Trophoblast cell (in vitro differentiated cells and primary cell): ENCODE measurements around the gene MAVS.

Experiments
- DNase-seq, 2 donors: peaks; one replicate each; pipeline ENCODE4 v3.0.0-alpha.2; 2016
- H2AFZ ChIP-seq: 2 replicates; pipeline ENCODE4 v1.6.1; 2013; ENCODE audit warnings: low read length, moderate library complexity, mild to moderate bottlenecking; ENCODE audit not compliant: insufficient read depth, poor library complexity
- H2AK5ac ChIP-seq: 2 replicates; pipeline ENCODE4 v1.6.1; 2013; ENCODE audit warnings: mild to moderate bottlenecking, low read length
- H2BK120ac ChIP-seq: 2 replicates; pipeline ENCODE4 v1.6.1; 2013; ENCODE audit warnings: low read length, mild to moderate bottlenecking, moderate library complexity; ENCODE audit not compliant: insufficient read depth, poor library complexity
- H2BK12ac ChIP-seq: 2 replicates; pipeline ENCODE4 v1.6.1; 2013; ENCODE audit warnings: mild to moderate bottlenecking, low read length, moderate library complexity
- H2BK5ac ChIP-seq: 2 replicates; pipeline ENCODE4 v1.6.1; 2013; ENCODE audit warnings: low read length, low read depth, moderate library complexity, mild to moderate bottlenecking; ENCODE audit not compliant: poor library complexity
- H3K14ac ChIP-seq: 2 replicates; pipeline ENCODE4 v1.6.1; 2013; ENCODE audit warnings: mild to moderate bottlenecking, low read length
- H3K18ac ChIP-seq: 2 replicates; pipeline ENCODE4 v1.6.1; 2013; ENCODE audit warnings: mild to moderate bottlenecking, low read length
- H3K23ac ChIP-seq: 2 replicates; pipeline ENCODE4 v1.6.1; 2013; ENCODE audit warnings: low read length
- H3K27ac ChIP-seq: 2 replicates; pipeline ENCODE4 v1.5.1; 2013; ENCODE audit warnings: low read depth, mild to moderate bottlenecking, inconsistent platforms, low read length, moderate library complexity
- H3K27me3 ChIP-seq: 2 replicates; pipeline ENCODE4 v1.6.1; 2013; ENCODE audit warnings: inconsistent platforms, mild to moderate bottlenecking, low read length, moderate library complexity; ENCODE audit not compliant: insufficient read depth
- H3K36me3 ChIP-seq, 2 experiments: 1 replicate in 1 of 2; 2 replicates in 1 of 2; pipeline ENCODE4 v1.6.1; 2013; ENCODE audit warnings: low read length in 2 of 2, mild to moderate bottlenecking in 2 of 2, moderate library complexity in 1 of 2; ENCODE audit not compliant: insufficient read depth in 2 of 2, control insufficient read depth in 1 of 2
- H3K4ac ChIP-seq: 2 replicates; pipeline ENCODE4 v1.6.1; 2013; ENCODE audit warnings: low read depth, mild to moderate bottlenecking, low read length, moderate library complexity
- H3K4me1 ChIP-seq, 2 experiments: 1 replicate in 1 of 2; 2 replicates in 1 of 2; pipeline ENCODE4 v1.6.1; 2013; ENCODE audit warnings: low read length in 2 of 2, mild to moderate bottlenecking in 2 of 2, moderate library complexity in 1 of 2; ENCODE audit not compliant: insufficient read depth in 2 of 2, control insufficient read depth in 1 of 2
- H3K4me2 ChIP-seq: 2 replicates; pipeline ENCODE4 v1.6.1; 2013; ENCODE audit warnings: inconsistent platforms, mild to moderate bottlenecking, low read length, moderate library complexity
- H3K4me3 ChIP-seq: 2 replicates; pipeline ENCODE4 v1.5.1; 2013; ENCODE audit warnings: mild to moderate bottlenecking, low read depth, low read length, inconsistent platforms
- H3K79me1 ChIP-seq: one replicate; pipeline ENCODE4 v1.6.1; 2013; ENCODE audit warnings: low read length
- H3K79me2 ChIP-seq: 2 replicates; pipeline ENCODE4 v1.6.1; 2013; ENCODE audit warnings: low read length, mild to moderate bottlenecking; ENCODE audit not compliant: control insufficient read depth, insufficient read depth, poor library complexity
- H3K9ac ChIP-seq: 2 replicates; pipeline ENCODE4 v1.6.1; 2013; ENCODE audit warnings: mild to moderate bottlenecking, low read length
- H3K9me3 ChIP-seq: 2 replicates; pipeline ENCODE4 v1.6.1; 2013; ENCODE audit warnings: low read depth, mild to moderate bottlenecking, control low read depth, inconsistent platforms, low read length; ENCODE audit not compliant: insufficient read depth
- H4K12ac ChIP-seq: 2 replicates; pipeline ENCODE4 v1.6.1; 2013; ENCODE audit warnings: low read depth, mild to moderate bottlenecking, low read length, moderate library complexity
- H4K8ac ChIP-seq: 2 replicates; pipeline ENCODE4 v1.6.1; 2013; ENCODE audit warnings: low read depth, mild to moderate bottlenecking, low read length, moderate library complexity
- H4K91ac ChIP-seq: one replicate; pipeline ENCODE4 v1.6.1; 2013; ENCODE audit warnings: low read depth, mild to moderate bottlenecking, low read length, moderate library complexity
- WGBS: extraction: QIAGEN DNeasy Blood & Tissue Kit; methylation state at CpG from one replicate; pipeline ENCODE4 v1.1.7; 2013; ENCODE audit warnings: missing lambda C conversion rate; ENCODE audit not compliant: insufficient read length, insufficient coverage; ENCODE audit errors: extremely low coverage; 5-methylcytosine and 5-hydroxymethylcytosine counted together

Gene MAVS

GRCh38 chr20:3915691-3916090 is 69.1 kb downstream of the MAVS start:
- Histone ChIP-seq H4K91ac (no peak overlapping the region), H3K4me1 (no peaks in the 10 kb centered on the region), H3K23ac (no peak overlapping the region), H3K4ac (no peak overlapping the region), H3K18ac (no peak overlapping the region), H3K4me2 (no peak overlapping the region), H3K9me3 (no peaks in the 10 kb centered on the region), H3K4me3 (no peak overlapping the region), H3K9ac (no peak overlapping the region), H3K79me1 (no peaks in the 10 kb centered on the region), H4K12ac (no peak overlapping the region), H2BK120ac (no peak overlapping the region), H2AFZ (no peak overlapping the region), H3K27me3 (no peaks in the 10 kb centered on the region), H3K27ac (no peak overlapping the region), H3K36me3 (peaks cover 36 to 43% of the 10 kb centered on the region in 2 experiments), H4K8ac (no peak overlapping the region), H3K79me2 (no peaks in the 10 kb centered on the region), H3K14ac (no peak overlapping the region), H2AK5ac (no peak overlapping the region), H2BK5ac (no peak overlapping the region), H2BK12ac (no peak overlapping the region)
- no CpG with 5 or more reads among the region's 2 CpGs for WGBS
- no peak for DNase-seq

- Histone ChIP-seq H2BK12ac (no peak overlapping the region), H3K27ac (no peak overlapping the region)
These were observed 69.7 kb downstream of the MAVS start for GRCh38 chr20:3916364-3916763.

GRCh38 chr20:3919352-3919751 is 72.7 kb downstream of the MAVS start:
- no peak overlapping the region for H3K14ac ChIP-seq
- H3K27ac ChIP-seq: no peak overlapping the region
- no peak overlapping the region for H2AFZ ChIP-seq
- no peaks in the 10 kb centered on the region for H3K27me3 ChIP-seq
- no peaks in the 10 kb centered on the region for H3K79me1 ChIP-seq
- no peak for DNase-seq
- H3K23ac ChIP-seq: no peak overlapping the region
- no peak overlapping the region for H3K4ac ChIP-seq
- no peak overlapping the region for H3K4me3 ChIP-seq
- H3K79me2 ChIP-seq: no peaks in the 10 kb centered on the region
- H3K4me1 ChIP-seq: peaks cover 2 to 5% of the 10 kb centered on the region in 2 experiments
- H2AK5ac ChIP-seq: no peak overlapping the region
- no peaks in the 10 kb centered on the region for H3K9me3 ChIP-seq
- no peak overlapping the region for H4K12ac ChIP-seq
- H3K18ac ChIP-seq: no peak overlapping the region
- H2BK120ac ChIP-seq: no peak overlapping the region
- H2BK12ac ChIP-seq: no peak overlapping the region
- peaks cover 29 to 45% of the 10 kb centered on the region in 2 experiments for H3K36me3 ChIP-seq
- no peak overlapping the region for H2BK5ac ChIP-seq
- no CpG with 5 or more reads among the region's 1 CpG for whole genome bisulfite sequencing
- H3K9ac ChIP-seq: no peak overlapping the region
- H3K4me2 ChIP-seq: no peak overlapping the region
- no peak overlapping the region for H4K91ac ChIP-seq
- no peak overlapping the region for H4K8ac ChIP-seq

More at GRCh38 chr20:3916364-3916763, 69.7 kb downstream of the MAVS start:
- no peak overlapping the region for H3K9ac ChIP-seq
- H3K18ac ChIP-seq: no peak overlapping the region
- H3K4me1 ChIP-seq: no peaks in the 10 kb centered on the region
- no peaks in the 10 kb centered on the region for H3K9me3 ChIP-seq
- no peak overlapping the region for H3K23ac ChIP-seq
- no peaks in the 10 kb centered on the region for H3K79me2 ChIP-seq
- H4K12ac ChIP-seq: no peak overlapping the region
- no peak overlapping the region for H2BK120ac ChIP-seq
- H3K4me3 ChIP-seq: no peak overlapping the region
- WGBS: no CpG with 5 or more reads among the region's 2 CpGs
- no peaks in the 10 kb centered on the region for H3K27me3 ChIP-seq
- no peak overlapping the region for H2BK5ac ChIP-seq
- H4K91ac ChIP-seq: no peak overlapping the region
- no peak overlapping the region for H2AK5ac ChIP-seq
- no peaks in the 10 kb centered on the region for H3K79me1 ChIP-seq
- H3K4me2 ChIP-seq: no peak overlapping the region
- no peak overlapping the region for H4K8ac ChIP-seq
- H3K14ac ChIP-seq: no peak overlapping the region
- DNase-seq: no peak
- peaks cover 33 to 40% of the 10 kb centered on the region in 2 experiments for H3K36me3 ChIP-seq
- no peak overlapping the region for H2AFZ ChIP-seq
- H3K4ac ChIP-seq: no peak overlapping the region

- H3K79me1 ChIP-seq: no peaks in the 10 kb centered on the region
- no peak overlapping the region for H3K9ac ChIP-seq
- no peak overlapping the region for H4K8ac ChIP-seq
- no peak overlapping the region for H2AFZ ChIP-seq
- no peak overlapping the region for H3K4ac ChIP-seq
- H2AK5ac ChIP-seq: no peak overlapping the region
- H2BK5ac ChIP-seq: no peak overlapping the region
- peaks cover 2% of the 10 kb centered on the region for H3K9me3 ChIP-seq
- no peak overlapping the region for H3K23ac ChIP-seq
- no peak overlapping the region for H4K12ac ChIP-seq
- H3K14ac ChIP-seq: no peak overlapping the region
- H2BK120ac ChIP-seq: no peak overlapping the region
- no peaks in the 10 kb centered on the region for H3K79me2 ChIP-seq
- no peak overlapping the region for H3K18ac ChIP-seq
- peaks cover 28 to 47% of the 10 kb centered on the region in 2 experiments for H3K36me3 ChIP-seq
- H3K27me3 ChIP-seq: no peaks in the 10 kb centered on the region
- no peak overlapping the region for H3K4me2 ChIP-seq
- no peak overlapping the region for H3K4me3 ChIP-seq
- no peak overlapping the region for H2BK12ac ChIP-seq
- WGBS: no CpG with 5 or more reads among the region's 13 CpGs
- H4K91ac ChIP-seq: no peak overlapping the region
- H3K27ac ChIP-seq: no peak overlapping the region
- peaks cover 2 to 5% of the 10 kb centered on the region in 2 experiments for H3K4me1 ChIP-seq
- no peak for DNase-seq
These were observed 75.8 kb downstream of the MAVS start for GRCh38 chr20:3922223-3922982.
